ENCODE data around the gene MAP4K2. TPM values are rescaled to one million over a fixed set of nuclear protein-coding genes. Genes with fewer than 3 reads are reported as not detected.

MAP4K2 gene
- total RNA-seq, 1 donor from 2014 or later = 13.2 TPM

DNA sequence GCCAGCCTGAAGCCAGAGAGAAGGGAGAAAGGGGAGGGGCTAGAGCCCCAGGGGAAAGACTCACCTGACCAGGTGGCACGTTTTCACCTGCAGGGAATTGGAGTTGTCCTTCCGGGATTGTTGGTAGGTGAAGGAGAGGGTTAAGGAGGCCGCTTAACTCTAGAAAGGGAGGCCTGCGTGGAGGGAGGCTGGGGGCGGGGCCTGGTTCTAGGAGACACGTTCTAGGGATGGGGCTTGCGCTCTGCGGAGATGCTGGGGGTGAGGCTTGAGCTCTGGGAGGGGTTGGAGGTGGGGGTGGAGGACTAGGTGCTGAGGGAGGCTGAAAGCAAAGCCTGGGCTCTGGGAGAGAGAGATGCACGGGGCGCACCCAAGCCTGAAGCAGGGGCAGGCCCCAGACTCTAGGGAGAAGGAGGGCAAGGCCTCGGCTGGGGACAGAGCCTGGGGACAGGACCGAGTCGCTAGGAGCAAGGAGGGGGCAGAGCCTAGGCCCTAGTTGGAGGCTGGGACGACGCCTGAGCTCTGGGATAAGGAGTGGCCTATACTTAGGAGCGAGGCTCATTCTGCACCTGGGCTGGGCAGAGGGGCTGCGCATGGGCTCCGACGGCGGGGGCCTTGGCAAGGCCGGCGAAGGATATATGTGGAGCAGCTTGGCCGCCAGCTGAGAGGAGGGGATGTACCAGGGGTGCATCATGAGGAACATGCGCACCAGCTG, 61.5 kb downstream of the MAP4K2 start:
- DNase-seq (ENCODE audit: low read depth) = no peak

DNA sequence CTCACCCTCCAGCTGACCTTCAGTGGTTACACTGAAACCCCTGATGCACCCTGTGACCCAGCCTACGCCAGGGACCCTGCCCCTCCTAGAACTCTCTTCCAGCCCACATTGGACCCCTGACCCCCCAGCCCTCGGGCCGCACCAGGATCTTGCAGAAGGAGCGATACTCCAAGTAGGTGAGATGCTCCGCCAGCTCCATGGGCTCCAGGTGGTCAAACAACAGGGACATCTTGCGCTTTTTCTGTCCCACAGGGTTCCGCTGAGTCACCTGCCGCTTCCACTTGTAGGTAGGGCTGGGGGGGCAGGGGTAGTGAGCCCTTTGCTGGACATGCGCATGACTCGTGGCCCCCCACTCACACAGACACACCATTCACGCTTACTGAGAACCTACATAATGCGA, 63.1 kb downstream of the MAP4K2 start:
- no peak for DNase-seq (ENCODE audit: low read depth)

DNA sequence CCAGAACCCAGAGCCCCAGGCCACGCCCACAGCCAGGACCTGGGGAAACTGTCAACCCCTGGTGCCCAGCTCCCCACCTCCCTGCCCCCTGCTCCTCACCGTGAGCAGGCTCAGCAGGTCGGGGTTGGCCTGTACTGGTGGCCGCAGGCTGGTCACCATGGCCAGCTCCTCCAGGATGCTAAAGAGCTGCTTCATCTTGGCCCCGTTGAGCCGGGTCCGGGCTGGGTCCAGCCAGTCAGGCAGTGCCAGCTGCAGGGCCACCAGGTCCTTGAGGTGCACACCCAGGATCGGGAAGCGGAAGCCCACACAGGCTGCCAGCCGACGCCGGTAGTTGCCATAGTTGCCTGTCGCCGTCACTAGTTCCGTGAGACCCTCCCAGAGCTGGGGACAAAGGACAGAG, 66.4 kb downstream of the MAP4K2 start:
- no peak for DNase-seq (ENCODE audit: low read depth)

DNA sequence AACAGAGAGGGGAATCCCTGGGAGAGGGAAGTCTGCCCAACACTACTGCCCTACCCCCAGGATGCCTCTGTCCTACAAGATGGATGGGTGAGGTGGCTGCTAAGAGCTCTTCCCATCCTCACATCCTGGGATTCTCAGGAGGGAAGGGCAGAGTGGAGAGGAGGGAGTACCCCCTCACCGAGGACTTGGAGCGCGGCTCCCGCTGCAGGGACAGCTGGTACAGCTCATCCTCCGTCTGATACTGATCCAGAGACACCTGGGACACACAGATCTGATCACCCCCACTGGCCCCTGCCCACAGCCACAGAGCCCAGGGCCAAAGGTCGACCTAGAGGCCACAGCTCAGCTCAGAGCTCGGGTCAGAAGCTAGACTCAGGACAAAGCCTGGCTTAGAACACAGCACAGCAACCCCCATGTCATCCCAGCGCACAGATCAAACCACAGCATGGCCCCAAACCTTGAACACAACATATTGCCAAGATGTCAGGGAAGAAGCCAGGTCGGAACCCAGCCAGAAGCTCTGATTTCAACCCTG, 67.2 kb downstream of the MAP4K2 start:
- no peak for DNase-seq (ENCODE audit: low read depth)

Other genes with a start within 250 kb of the MAP4K2 start
- not detected in 2 replicates for gene SLC22A11, start 247.3 kb downstream of the MAP4K2 start, total RNA-seq
- not detected in 2 replicates for gene SLC22A12, start 212.0 kb downstream of the MAP4K2 start, total RNA-seq
- gene NRXN2, start 80.0 kb downstream of the MAP4K2 start, total RNA-seq = under 0.01 TPM in 1 of 2 replicates, not detected in the other
- 0.05 TPM in 1 of 2 replicates, not detected in the other for gene RASGRP2, start 59.1 kb downstream of the MAP4K2 start, total RNA-seq
- 0.05 TPM in 1 of 2 replicates, not detected in the other for gene PYGM, start 43.2 kb downstream of the MAP4K2 start, total RNA-seq
- gene SF1, start 24.7 kb downstream of the MAP4K2 start, total RNA-seq = 38.4 and 161 TPM in 2 replicates
- gene MEN1, start 7.3 kb upstream of the MAP4K2 start, total RNA-seq = 7.5 and 34.4 TPM in 2 replicates
- 8.7 and 9.4 TPM in 2 replicates for gene CDC42BPG, start 41.4 kb upstream of the MAP4K2 start, total RNA-seq
- 103 and 181 TPM in 2 replicates for gene EHD1, start 75.4 kb upstream of the MAP4K2 start, total RNA-seq
- gene ATG2A, start 114.0 kb upstream of the MAP4K2 start, total RNA-seq = 16.8 and 28.9 TPM in 2 replicates
- 21.7 and 22.9 TPM in 2 replicates for gene PPP2R5B, start 121.5 kb upstream of the MAP4K2 start, total RNA-seq
- not detected in 2 replicates for gene GPHA2, start 132.7 kb upstream of the MAP4K2 start, total RNA-seq
- not detected in 2 replicates for gene MAJIN, start 168.9 kb upstream of the MAP4K2 start, total RNA-seq
- gene BATF2, start 193.8 kb upstream of the MAP4K2 start, total RNA-seq = 1.1 and 1.6 TPM in 2 replicates
- gene ARL2, start 210.9 kb upstream of the MAP4K2 start, total RNA-seq = 87.3 and 107 TPM in 2 replicates
- 10.4 and 13.3 TPM in 2 replicates for gene SNX15, start 224.2 kb upstream of the MAP4K2 start, total RNA-seq
- 11.3 and 13.4 TPM in 2 replicates for gene SAC3D1, start 238.0 kb upstream of the MAP4K2 start, total RNA-seq

Data from renal cortical epithelial cell (primary cell).